Stimulated activated CD8-positive, alpha-beta memory T cell treated with anti-CD3 and anti-CD28 coated beads, Interleukin-15, amount 100 ng/mL, for 48 hours (primary cell): ENCODE measurements around the gene LMNA.
A peak's percentile ranks its signal among the peaks of the same experiment; 100 is the strongest.

Source experiments
- DNase-seq, 2 donors: peaks; one replicate each; pipeline ENCODE4 v3.0.0-alpha.2; 2020; ENCODE audit warnings: low read depth in 2 of 2

LMNA gene

GRCh38 chr1:156140879-156141707 lies 26.6 kb downstream of the LMNA start:
- no peak for DNase-seq

GRCh38 chr1:156143765-156144489 lies 29.4 kb downstream of the LMNA start:
- no peak for DNase-seq

- no peak for DNase-seq
Observed at GRCh38 chr1:156144742-156145141, 30.2 kb downstream of the LMNA start.

GRCh38 chr1:156145650-156146019 lies 31.1 kb downstream of the LMNA start:
- DNase-seq: no peak

- peak in 1 of 2 donors; percentile 22 for DNase-seq
Observed at GRCh38 chr1:156146020-156146768, 31.7 kb downstream of the LMNA start.

GRCh38 chr1:156146769-156147405 lies 32.4 kb downstream of the LMNA start:
- no peak for DNase-seq

GRCh38 chr1:156148216-156148615 lies 33.7 kb downstream of the LMNA start:
- no peak for DNase-seq

- no peak for DNase-seq
Observed at GRCh38 chr1:156149374-156150332, 35.1 kb downstream of the LMNA start.

GRCh38 chr1:156150333-156151011 lies 36.0 kb downstream of the LMNA start:
- no peak for DNase-seq

GRCh38 chr1:156151093-156151688 lies 36.7 kb downstream of the LMNA start:
- no peak for DNase-seq

GRCh38 chr1:156152628-156153027 lies 38.1 kb downstream of the LMNA start:
- no peak for DNase-seq

- DNase-seq: no peak
Observed at GRCh38 chr1:156153362-156153761, 38.9 kb downstream of the LMNA start, which contains the start of gene SEMA4A. Gene SEMA4A, plus strand, starts transcription at chr1:156153585. Its CDS starts 994 bp downstream, at chr1:156154579.

- peak; percentile 52 to 75 for DNase-seq
Observed at GRCh38 chr1:156154317-156154749, 39.8 kb downstream of the LMNA start.

GRCh38 chr1:156155756-156156510 lies 41.4 kb downstream of the LMNA start:
- DNase-seq: no peak

GRCh38 chr1:156157506-156157905 lies 43.0 kb downstream of the LMNA start:
- DNase-seq: no peak

- no peak for DNase-seq
Observed at GRCh38 chr1:156157966-156158365, 43.5 kb downstream of the LMNA start.

- DNase-seq: no peak
Observed at GRCh38 chr1:156160000-156160742, 45.7 kb downstream of the LMNA start.

GRCh38 chr1:156160743-156161171 lies 46.2 kb downstream of the LMNA start:
- peak; percentile 63 to 76 for DNase-seq
